Activated gamma-delta T cell (primary cell): Measurements from ENCODE around the gene IFNA8.
"Not testable (repeated sequence)": the region's sequence is repeated elsewhere in the genome, so short reads cannot be mapped to it uniquely, and the experiment has no call there.

Source experiments
- DNase-seq: peaks from one replicate; lab custom pipeline; 2025; lab: John Stamatoyannopoulos, UW
- total RNA-seq, 2 donors: gene quantifications; one replicate each; lab custom pipeline; 2026; lab: John Stamatoyannopoulos, UW

IFNA8 gene
- total RNA-seq, result 0 reads per million in 2 donors

GRCh38 chr9:21408817-21409216 lies at the start of gene IFNA8:
Gene IFNA8, plus strand, starts transcription at chr9:21409117. Its CDS starts 60 bp downstream, at chr9:21409177.
- DNase-seq, result no peak

GRCh38 chr9:21362287-21362686 lies 46.6 kb upstream of the IFNA8 start:
- DNase-seq, result no peak

GRCh38 chr9:21367169-21367568 lies 41.7 kb upstream of the IFNA8 start:
- DNase-seq, result not testable (repeated sequence)

GRCh38 chr9:21367957-21368356 lies 41.0 kb upstream of the IFNA8 start, which contains the start of gene IFNA13:
Gene IFNA13, minus strand, starts transcription at chr9:21368057. Its CDS starts 47 bp downstream, at chr9:21368010.
- no peak for DNase-seq

GRCh38 chr9:21371467-21371866 lies 37.5 kb upstream of the IFNA8 start:
- not testable (repeated sequence) for DNase-seq

- DNase-seq, result no peak
Observed at GRCh38 chr9:21381448-21382339, 27.2 kb upstream of the IFNA8 start.

- no peak for DNase-seq
Observed at GRCh38 chr9:21383627-21384026, 25.3 kb upstream of the IFNA8 start.

GRCh38 chr9:21385131-21385670 lies 23.7 kb upstream of the IFNA8 start, which contains the start of gene IFNA2:
Gene IFNA2, minus strand, starts transcription at chr9:21385398. Its CDS starts 69 bp downstream, at chr9:21385329.
- no peak for DNase-seq

- no peak for DNase-seq
Observed at GRCh38 chr9:21392270-21392669, 16.6 kb upstream of the IFNA8 start.

- DNase-seq, result no peak
Observed at GRCh38 chr9:21395778-21396717, 12.9 kb upstream of the IFNA8 start.

- no peak for DNase-seq
Observed at GRCh38 chr9:21398955-21399489, 9.9 kb upstream of the IFNA8 start.

- no peak for DNase-seq
Observed at GRCh38 chr9:21399956-21400355, 9.0 kb upstream of the IFNA8 start.

GRCh38 chr9:21402386-21403251 lies 6.3 kb upstream of the IFNA8 start:
- DNase-seq, result no peak

GRCh38 chr9:21404146-21404545 lies 4.8 kb upstream of the IFNA8 start:
- no peak for DNase-seq

GRCh38 chr9:21412107-21412506 lies 3.2 kb downstream of the IFNA8 start:
- no peak for DNase-seq

- DNase-seq, result no peak
Observed at GRCh38 chr9:21413151-21413550, 4.2 kb downstream of the IFNA8 start.

GRCh38 chr9:21413624-21414023 lies 4.7 kb downstream of the IFNA8 start:
- no peak for DNase-seq

GRCh38 chr9:21414220-21414940 lies 5.5 kb downstream of the IFNA8 start:
- no peak for DNase-seq

- DNase-seq, result no peak
Observed at GRCh38 chr9:21415493-21416267, 6.8 kb downstream of the IFNA8 start.
